NCI-H748 (cell line): ENCODE measurements around the gene F2RL1.
A peak's percentile ranks its signal among the peaks of the same experiment; 100 is the strongest.
"Not testable (repeated sequence)": the region's sequence is repeated elsewhere in the genome, so short reads cannot be mapped to it uniquely, and the experiment has no call there.

ENCODE experiments used
- DNase-seq: peaks from one replicate; lab custom pipeline; 2025; ENCODE audit not compliant: unreplicated experiment; lab: John Stamatoyannopoulos, UW

F2RL1 gene, protein sequence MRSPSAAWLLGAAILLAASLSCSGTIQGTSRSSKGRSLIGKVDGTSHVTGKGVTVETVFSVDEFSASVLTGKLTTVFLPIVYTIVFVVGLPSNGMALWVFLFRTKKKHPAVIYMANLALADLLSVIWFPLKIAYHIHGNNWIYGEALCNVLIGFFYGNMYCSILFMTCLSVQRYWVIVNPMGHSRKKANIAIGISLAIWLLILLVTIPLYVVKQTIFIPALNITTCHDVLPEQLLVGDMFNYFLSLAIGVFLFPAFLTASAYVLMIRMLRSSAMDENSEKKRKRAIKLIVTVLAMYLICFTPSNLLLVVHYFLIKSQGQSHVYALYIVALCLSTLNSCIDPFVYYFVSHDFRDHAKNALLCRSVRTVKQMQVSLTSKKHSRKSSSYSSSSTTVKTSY

GRCh38 chr5:76818844-76819831, at the start of gene F2RL1:
Gene F2RL1 (plus strand): TSS chr5:76819030. CDS start chr5:76819183, 153 bp downstream.
- peak; percentile 92 for DNase-seq

GRCh38 chr5:76771041-76771440, 47.8 kb upstream of the F2RL1 start:
- DNase-seq = not testable (repeated sequence)

DNA sequence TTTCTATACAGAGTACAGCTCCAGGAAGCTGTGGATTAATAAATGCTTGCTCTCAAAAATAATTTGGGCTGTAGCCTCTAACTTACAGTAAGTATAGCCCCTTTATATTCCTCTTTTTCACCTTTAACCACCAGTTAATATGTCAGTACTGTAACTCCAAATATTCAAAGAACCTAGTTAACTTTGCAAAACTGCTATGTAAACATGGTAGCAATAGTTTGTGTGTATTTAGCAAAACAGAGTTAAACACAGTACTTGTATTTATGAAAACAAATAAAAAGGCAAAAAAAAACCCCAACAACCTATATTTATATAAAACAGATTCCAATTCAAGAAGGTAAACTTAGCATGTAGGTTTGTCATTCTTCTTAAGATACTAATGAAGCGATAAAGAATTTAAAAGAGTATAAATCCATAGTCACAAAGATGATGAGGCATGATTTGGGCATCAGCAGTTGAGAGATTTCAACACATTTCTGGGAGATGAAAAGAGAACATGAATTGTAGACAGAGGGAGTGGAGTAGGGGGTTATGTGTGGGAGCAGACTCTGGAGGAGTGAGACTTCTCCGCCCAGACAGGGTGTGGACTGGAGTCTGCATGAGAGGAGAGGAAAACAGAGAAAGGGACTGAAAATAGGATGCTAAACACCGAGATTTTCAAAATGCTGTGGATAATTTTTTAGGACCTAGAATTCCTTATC, 47.0 kb upstream of the F2RL1 start:
- no peak for DNase-seq

- DNase-seq = no peak
Observed at GRCh38 chr5:76775921-76776320, 42.9 kb upstream of the F2RL1 start.

GRCh38 chr5:76776391-76776790, 42.4 kb upstream of the F2RL1 start:
- no peak for DNase-seq

DNA sequence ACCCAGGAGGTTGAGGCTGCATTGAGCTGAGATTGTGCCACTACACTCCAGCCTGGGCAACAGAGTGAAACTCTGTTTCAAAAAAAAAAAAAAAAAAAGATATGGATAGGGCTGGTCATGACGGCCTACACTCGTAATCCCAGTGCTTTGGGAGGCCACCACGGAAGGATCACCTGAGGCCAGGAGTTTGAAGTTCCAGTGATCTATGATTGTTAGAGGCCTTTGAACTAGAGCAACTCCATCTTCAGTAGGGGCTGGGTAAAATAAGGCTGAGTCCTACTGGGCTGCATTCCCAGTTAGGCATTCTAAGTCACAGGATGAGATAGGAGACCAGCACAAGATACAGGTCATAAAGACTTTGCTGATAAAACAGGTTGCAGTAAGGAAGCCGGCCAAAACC, 38.2 kb upstream of the F2RL1 start:
- not testable (repeated sequence) for DNase-seq

GRCh38 chr5:76781775-76782174, 37.1 kb upstream of the F2RL1 start:
- no peak for DNase-seq

- no peak for DNase-seq
Observed at GRCh38 chr5:76782444-76782843, 36.4 kb upstream of the F2RL1 start.

DNA sequence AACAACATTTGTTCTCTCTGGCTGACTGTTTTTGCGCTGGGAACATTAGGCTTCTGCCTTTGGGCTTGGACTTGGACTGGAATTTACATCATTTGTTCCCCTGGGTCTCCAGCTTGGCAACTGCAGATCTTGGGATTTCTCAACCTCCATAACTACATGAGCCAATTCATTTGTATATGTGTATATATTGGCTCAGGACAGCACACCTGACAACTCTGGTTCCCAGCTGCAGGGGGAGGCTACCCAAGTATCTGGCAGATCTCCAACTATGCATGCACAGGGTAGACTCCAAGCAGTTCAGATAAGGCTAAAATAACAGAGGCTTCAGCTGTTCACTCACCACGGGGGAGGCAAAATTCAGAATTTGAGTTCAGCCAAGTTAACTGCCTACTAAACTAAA, 31.6 kb upstream of the F2RL1 start:
- DNase-seq = peak; percentile 54

GRCh38 chr5:76788362-76788761, 30.5 kb upstream of the F2RL1 start:
- DNase-seq = no peak

DNA sequence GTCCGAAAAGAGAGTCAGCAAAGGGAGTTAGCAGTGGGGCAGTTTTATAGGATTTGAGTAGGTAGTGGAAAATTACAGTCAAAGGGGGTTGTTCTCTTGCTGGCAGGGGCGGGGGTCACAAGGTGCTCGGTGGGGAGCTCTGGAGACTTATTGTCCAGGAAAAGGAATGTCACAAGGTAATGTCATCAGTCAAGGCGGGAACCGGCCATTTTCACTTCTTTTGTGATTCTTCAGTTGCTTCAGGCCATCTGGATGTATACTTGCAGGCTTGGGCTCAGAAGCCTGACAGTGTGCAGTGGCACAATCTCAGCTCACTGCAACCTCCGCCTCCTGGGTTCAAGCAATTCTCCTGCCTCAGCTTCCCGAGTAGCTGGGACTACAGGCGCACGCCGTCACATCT, 29.6 kb upstream of the F2RL1 start:
- DNase-seq = not testable (repeated sequence)

GRCh38 chr5:76789991-76790581, 28.7 kb upstream of the F2RL1 start:
- no peak for DNase-seq

DNA sequence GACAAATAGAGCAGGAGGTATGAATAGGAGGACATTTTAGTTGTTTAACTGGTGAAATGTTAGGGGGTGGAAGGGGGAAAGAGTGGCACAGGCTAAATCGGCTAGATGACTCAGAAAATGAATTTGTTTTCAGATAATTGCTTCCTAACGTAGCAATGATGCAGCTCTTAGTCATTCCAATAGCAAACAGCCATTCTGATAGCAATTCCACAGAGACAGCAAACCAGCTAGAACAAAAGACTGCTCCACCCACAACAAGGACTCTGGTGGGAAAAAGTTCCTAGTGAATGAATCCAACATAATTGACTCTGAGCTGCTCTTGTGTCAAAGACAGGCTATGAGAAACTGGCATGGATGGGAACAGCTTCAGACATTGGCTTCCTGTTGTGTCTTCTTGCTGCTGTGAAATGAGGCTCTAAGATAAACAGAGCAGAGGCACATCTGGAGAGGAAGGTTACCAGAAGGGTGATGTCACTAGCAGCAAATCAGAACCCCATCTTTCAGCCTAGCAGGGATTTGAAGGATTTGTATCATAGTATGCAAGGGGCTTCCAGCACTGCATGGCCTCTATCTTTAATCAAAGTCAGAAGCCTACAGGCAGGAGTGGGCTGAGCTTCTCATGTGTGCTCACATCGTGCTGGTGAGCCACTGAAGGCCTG, 28.1 kb upstream of the F2RL1 start:
- DNase-seq = peak; percentile 25

GRCh38 chr5:76791461-76791860, 27.4 kb upstream of the F2RL1 start:
- no peak for DNase-seq

- no peak for DNase-seq
Observed at GRCh38 chr5:76794871-76795270, 24.0 kb upstream of the F2RL1 start.

GRCh38 chr5:76799588-76799987, 19.2 kb upstream of the F2RL1 start:
- DNase-seq = no peak

DNA sequence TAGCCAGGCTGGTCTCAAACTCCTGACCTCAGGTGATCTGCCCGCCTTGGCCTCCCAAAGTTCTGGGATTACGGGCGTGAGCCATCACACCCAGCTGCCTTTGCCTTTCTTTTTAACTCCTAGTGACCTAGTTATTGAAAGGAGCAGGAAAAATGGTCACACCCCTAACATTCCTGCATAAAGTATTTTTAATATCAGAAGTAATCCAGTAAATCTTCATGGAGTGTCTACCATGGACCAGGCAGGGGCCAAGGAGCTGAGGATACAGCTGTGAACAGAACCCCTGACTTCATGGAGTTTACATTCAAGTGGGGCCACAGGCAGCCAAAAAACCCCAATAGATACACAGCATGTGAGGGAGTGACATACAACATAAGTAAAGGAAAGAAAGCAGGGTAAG, 18.3 kb upstream of the F2RL1 start:
- no peak for DNase-seq

DNA sequence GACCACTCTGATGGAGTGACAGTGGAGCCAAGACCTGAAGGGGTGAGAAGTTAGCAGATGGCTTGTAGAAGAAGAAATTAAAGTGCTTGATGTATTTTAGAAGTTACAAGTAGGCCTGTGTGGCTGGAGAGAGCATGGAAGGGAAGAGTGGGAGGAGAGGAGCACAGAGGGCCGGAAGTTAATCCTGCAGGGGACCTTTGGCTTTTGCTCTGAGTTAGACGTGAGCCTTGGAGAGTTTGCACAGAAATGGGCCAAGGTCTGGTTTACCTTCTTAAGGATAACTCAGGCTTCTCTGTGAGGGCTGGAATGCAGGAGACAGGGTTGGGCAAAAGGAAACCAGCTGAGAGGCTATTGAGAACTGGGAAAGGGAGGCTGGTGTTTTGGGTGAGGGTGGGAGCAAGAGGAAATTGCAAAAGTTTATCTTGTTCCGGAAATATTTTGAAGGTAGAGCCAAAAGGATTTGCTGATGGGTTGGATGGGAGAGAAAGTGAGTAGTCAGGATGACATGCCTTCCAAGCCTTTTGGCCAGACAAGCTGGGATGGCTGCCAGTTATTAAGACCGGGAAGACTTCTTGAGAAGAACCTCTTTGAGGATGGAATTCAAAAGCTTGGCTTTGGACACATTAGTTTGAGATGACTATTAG, 17.5 kb upstream of the F2RL1 start:
- DNase-seq = no peak

DNA sequence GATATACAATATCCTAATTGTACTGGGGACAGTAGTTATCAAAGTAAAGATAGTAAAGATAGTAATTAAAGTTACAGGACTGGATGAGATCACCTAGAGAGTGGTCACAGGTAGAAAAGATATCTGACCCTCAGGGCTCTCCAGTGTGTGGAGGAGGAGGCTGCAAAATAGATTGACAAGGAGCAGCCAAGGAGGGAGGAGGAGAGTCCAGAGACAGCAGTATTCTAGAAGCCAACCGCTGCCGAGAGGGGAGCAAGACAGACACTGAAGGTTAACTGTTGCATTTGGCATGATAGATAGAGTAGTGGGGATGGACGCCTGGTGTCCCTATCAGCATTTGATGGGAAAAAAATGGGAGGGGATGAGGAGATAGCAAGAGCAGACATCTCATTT, 17.0 kb upstream of the F2RL1 start:
- DNase-seq = no peak

DNA sequence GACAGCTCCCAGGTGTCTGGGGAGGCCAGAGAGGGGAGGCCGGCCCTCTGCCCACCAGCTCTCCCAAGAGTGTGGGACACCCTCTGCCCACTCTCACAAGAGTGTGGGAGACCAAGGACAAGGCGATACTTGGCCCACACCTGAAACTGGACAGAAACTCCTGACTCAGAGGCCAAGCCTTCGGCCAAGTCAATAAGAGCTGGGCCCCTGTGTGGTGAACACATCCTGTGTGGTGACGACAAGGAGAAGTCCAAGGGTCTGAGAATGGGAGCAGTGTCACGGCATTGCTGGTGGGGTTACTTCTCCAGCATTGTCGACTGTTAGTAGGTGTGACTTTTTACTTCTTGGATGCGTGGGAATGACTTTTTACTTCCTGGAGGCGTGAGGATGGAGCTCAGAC, 14.6 kb upstream of the F2RL1 start:
- DNase-seq = no peak
